ENCODE data around the gene METTL27.
A peak's percentile ranks its signal among the peaks of the same experiment; 100 is the strongest.
"Not testable (repeated sequence)": the region's sequence is repeated elsewhere in the genome, so short reads cannot be mapped to it uniquely, and the experiment has no call there.

The METTL27 gene

DNA sequence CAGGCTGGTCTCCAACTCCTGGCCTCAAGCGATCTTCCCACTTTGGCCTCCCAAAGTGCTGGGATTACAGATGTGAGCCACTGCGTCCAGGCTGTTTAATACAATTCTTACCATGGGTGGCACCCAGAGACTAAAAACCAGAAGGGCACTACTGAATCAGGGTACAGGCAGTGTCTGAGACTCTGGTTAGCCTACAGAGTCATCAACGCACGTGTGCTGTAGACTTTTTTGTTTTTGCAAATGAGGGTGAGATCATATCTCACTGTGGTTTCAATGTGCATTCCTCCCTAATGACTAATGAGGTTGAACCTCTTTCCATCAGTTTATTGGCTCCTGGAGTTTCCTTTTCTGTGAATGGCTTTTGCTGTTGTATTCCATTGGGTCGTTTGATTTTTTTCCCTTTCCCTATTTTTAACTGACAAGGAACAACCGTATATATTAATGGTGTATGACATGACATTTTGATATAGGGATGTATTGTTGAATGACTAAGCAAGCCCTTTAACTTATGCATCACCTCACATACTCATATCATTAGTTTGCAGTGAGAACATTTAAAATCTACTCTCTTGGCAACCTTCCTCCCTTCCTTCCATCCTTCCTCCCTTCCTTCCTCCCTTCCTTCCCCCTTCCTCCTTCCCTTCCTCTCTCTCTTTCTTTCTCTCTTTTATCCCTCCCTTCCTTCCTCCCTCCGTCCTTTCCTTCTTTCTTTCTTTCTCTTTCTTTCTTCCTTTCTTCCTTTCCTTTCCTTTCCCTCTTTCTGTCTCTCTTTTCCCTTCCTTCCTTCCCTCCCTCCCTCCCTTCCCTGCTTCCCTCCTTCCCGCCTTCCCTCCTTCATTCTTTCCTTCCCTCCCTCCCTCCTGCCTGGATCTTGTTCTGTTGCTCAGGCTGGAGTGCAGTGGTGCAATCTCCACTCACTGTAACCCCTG is 9.4 kb upstream of the METTL27 start:
- no peak overlapping the region for H3K27ac ChIP-seq
- TF ChIP-seq CTCF (conservative IDR thresholded peaks at IDR 0.05): no peak
- no peak for TF ChIP-seq ZFX (IDR thresholded peaks at IDR 0.05)

DNA sequence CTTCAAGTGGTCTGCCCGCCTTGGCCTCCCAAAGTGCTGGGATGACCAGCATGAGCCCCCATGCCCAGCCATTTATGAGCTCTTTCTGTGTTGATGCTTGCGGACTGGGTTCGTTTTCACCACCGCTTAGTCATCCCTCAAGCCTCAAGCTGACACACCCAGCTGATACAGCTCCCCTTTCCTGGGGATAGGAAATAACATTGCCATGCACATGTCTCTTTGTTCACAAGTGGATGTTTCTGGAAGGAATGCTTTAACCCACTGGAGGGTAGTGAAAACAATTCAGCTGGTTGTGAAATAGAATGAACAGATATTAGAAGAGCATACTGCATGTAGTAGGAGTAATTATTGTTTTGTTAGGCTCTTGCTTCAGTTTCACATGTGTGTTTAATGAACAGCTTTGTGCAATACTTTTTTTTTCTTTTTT is 8.5 kb upstream of the METTL27 start:
- H3K27ac ChIP-seq: no peak overlapping the region
- TF ChIP-seq CTCF (conservative IDR thresholded peaks at IDR 0.05) (no peak), ZFX (IDR thresholded peaks at IDR 0.05) (no peak)

GRCh38 chr7:73847941-73848723 is 5.8 kb upstream of the METTL27 start:
- no peak for TF ChIP-seq ZFX (IDR thresholded peaks at IDR 0.05)
- no peak for TF ChIP-seq CTCF (conservative IDR thresholded peaks at IDR 0.05)
- H3K27ac ChIP-seq: no peak overlapping the region

DNA sequence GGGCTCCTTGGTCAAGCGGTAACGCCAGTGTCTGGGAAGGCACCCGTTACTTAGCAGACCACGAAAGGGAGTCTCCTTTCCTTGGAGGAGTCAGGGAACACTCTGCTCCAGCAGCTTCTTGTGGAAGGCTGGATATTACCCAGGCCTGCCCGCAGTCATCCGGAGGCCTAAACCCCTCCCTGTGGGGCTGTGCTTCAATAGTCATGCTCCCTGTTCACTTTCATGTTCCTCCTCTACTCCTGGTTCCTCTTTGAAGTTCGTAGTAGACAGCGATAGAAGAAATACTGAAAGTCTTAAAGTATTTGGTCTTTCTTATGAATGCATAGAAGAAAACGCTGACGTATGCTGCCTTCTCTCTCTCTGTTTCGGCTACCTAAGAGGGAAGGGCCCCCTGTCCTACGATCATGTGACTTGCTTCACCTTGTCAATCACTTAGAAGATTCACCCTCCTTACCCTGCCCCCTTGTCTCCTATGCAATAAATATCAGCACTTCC is 3.4 kb upstream of the METTL27 start:
- not testable (repeated sequence) for H3K27ac ChIP-seq

DNA sequence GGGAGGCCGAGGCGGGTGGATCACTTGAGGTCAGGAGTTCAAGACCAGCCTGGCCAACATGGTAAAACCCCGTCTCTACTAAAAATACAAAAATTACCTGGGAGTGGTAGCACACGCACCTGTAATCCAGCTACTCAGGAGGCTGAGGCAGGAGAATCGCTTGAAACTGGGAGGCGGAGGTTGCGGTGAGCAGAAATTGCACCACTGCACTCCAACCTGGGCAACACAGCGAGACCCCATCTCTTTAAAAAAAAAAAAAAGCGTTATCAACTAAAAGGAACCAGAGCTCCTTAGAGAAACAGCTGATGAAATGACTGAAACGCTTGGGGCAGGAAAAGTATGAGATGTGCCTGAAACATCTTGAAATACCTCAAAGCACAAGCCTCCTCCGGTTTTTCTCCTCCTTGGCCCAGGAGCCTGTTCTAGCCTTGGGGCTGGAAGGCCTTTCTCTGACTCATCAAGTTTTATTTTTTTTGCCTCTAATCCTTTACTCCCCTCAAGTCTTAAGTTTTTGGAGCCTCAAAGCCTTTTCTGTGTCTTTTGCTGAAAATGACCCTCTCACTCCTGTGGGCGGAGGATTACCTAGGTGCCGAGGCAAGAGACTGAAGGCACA is 2.6 kb upstream of the METTL27 start:
- no peak overlapping the region for H3K27ac ChIP-seq
- TF ChIP-seq ZFX (IDR thresholded peaks at IDR 0.05) (no peak), CTCF (conservative IDR thresholded peaks at IDR 0.05) (no peak)

DNA sequence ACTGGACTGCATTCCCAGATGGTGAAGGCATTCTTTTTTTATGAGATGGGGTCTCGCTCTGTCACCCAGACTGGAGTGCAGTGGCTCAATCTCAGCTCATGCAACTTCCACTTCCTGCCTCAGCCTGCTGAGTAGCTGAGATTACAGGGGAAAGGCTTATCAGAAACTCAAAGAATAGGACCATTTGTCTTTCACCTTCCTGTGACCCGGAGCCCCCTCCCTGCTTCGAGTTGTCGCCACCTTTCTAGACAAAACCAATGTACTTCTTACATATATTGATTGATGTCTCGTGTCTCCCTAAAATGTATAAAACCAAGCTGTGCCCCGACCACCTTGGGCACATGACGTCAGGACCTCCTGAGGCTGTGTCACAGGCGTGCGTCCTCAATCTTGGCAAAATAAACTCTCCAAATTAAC is 1.8 kb upstream of the METTL27 start:
- H3K27ac ChIP-seq: no peak overlapping the region
- TF ChIP-seq ZFX (IDR thresholded peaks at IDR 0.05): no peak
- no peak for TF ChIP-seq CTCF (conservative IDR thresholded peaks at IDR 0.05)

- TF ChIP-seq ZFX (IDR thresholded peaks at IDR 0.05): no peak
- TF ChIP-seq CTCF (conservative IDR thresholded peaks at IDR 0.05): no peak
- H3K27ac ChIP-seq: peak overlapping the region; percentile 78
Measured at GRCh38 chr7:73841689-73842066, 638 bp downstream of the METTL27 start.
